Calu3 (cell line): Measurements from ENCODE around the gene EHBP1L1. TPM values are rescaled to one million over a fixed set of nuclear protein-coding genes. Genes with fewer than 3 reads are reported as not detected.

Experiments
- BruUV-seq: library from RNA; stranded (reverse); fragments of 400-500 nt; replicated peaks from 2 replicates; lab custom pipeline; 2021; lab: Mats Ljungman, UMichigan
- CTCF ChIA-PET: fragments of 300-600 bp; sonication (Branson Sonifier 250); formaldehyde crosslinking; loops from one replicate; lab custom pipeline; 2022; ENCODE audit warnings: antibody characterized with exemption; lab: Charles Lee
- DNase-seq: peaks from one replicate; pipeline ENCODE4 v3.0.0; 2022
- H3K27ac Mint-ChIP-seq: one replicate; pipeline ENCODE4 v1.8.0; 2022; ENCODE audit warnings: mixed read lengths; ENCODE audit not compliant: unreplicated experiment
- H3K27me3 Mint-ChIP-seq: one replicate; pipeline ENCODE4 v1.8.0; 2022; ENCODE audit warnings: mixed read lengths; ENCODE audit not compliant: unreplicated experiment
- H3K36me3 Mint-ChIP-seq: one replicate; pipeline ENCODE4 v1.8.0; 2022; ENCODE audit warnings: mild to moderate bottlenecking, moderate library complexity, mixed read lengths; ENCODE audit not compliant: insufficient read depth, unreplicated experiment
- H3K4me1 Mint-ChIP-seq: one replicate; pipeline ENCODE4 v1.8.0; 2022; ENCODE audit warnings: mild to moderate bottlenecking, low read depth, mixed read lengths; ENCODE audit not compliant: unreplicated experiment
- H3K4me3 Mint-ChIP-seq: one replicate; pipeline ENCODE4 v1.8.0; 2022; ENCODE audit warnings: mild to moderate bottlenecking, low read depth, moderate library complexity, mixed read lengths; ENCODE audit not compliant: unreplicated experiment
- H3K9me3 Mint-ChIP-seq: one replicate; pipeline ENCODE4 v1.8.0; 2022; ENCODE audit warnings: low read depth, mixed read lengths; ENCODE audit not compliant: unreplicated experiment
- intact Hi-C: fragments of 100-400 bp; cut with micrococcal nuclease; formaldehyde crosslinking; loops from one replicate; pipeline ENCODE4 v1.10.0; 2022; ENCODE audit not compliant: unreplicated experiment
- total RNA-seq: library from RNA; stranded (reverse); gene quantifications from 2 replicates; pipeline ENCODE4 v1.2.3, GENCODE V29; 2022
- TF ChIP-seq, protein P1 (sequence below): fragments of 200-600 bp; IDR thresholded peaks from one replicate; pipeline ENCODE4 v1.8.0; 2022; ENCODE audit warnings: antibody characterized with exemption; ENCODE audit not compliant: unreplicated experiment

The EHBP1L1 gene
- total RNA-seq, 1 experiment from 2014 or later = 73.7 TPM

DNA sequence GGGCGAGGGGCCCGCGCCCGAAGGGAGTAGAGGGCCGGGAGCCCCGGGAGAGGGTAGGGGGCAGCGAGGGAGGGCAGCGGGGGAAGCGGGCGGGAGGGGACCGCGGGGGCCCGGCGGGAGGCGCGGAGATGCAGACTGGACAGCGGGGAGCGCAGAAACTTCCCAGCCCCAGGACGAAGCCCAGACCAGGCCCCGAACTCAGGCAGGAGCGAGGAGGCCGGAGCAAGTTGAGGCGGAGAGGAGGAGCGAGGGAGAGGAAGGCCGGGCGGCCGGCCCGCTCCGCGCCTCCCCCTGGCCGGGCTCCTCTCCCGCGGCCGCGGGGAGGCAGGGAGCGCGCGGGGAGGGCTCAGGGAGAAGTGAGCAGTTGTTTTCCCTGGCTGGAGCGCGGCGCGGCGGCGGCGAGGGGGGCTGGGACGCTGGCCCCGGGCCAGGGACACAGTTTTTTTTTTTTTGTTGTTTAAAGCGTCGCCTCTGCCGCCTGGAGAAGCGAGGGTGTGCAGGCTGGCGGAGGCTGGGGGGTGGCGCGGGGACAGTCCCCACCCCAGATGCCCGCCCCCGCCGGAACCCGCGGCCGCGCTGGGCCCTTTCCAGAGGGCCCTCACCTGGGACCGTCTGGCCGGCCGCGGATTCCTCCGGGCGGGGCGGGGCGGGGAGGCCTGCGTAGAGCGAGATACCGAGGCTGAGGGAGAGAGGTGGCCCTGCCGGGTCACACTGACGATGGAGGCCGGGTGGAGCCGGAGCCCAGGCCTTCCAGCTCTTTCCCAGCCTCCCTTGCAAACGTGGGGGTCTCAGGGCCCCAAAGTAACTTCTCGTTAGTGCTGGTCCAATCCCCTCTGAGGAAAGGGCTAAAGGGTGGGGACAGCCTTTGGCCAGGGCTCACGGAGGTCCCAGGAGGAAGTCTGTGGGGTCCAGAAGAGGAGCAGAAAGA, 17.6 kb upstream of the EHBP1L1 start, which contains the start of gene LTBP3:
LTBP3 (minus strand) TSS at position 358 of the 928 bp plus-strand sequence. CDS start 400 bp downstream, outside the sequence.
- H3K27me3 Mint-ChIP-seq = no peaks in the 10 kb centered on the region
- H3K4me1 Mint-ChIP-seq = peaks cover 68% of the 10 kb centered on the region
- DNase-seq = peak; percentile 81
- peak within 1 kb of the TSS; percentile 85 for H3K27ac Mint-ChIP-seq
- TF ChIP-seq, protein P1, sequence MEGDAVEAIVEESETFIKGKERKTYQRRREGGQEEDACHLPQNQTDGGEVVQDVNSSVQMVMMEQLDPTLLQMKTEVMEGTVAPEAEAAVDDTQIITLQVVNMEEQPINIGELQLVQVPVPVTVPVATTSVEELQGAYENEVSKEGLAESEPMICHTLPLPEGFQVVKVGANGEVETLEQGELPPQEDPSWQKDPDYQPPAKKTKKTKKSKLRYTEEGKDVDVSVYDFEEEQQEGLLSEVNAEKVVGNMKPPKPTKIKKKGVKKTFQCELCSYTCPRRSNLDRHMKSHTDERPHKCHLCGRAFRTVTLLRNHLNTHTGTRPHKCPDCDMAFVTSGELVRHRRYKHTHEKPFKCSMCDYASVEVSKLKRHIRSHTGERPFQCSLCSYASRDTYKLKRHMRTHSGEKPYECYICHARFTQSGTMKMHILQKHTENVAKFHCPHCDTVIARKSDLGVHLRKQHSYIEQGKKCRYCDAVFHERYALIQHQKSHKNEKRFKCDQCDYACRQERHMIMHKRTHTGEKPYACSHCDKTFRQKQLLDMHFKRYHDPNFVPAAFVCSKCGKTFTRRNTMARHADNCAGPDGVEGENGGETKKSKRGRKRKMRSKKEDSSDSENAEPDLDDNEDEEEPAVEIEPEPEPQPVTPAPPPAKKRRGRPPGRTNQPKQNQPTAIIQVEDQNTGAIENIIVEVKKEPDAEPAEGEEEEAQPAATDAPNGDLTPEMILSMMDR = no peak
- no peaks in the 10 kb centered on the region for H3K9me3 Mint-ChIP-seq
- CTCF ChIA-PET = interaction anchor here (1.0 to 3.3 kb wide), 2 partner anchors 12 to 18 kb away, joined by 3 to 21 read pairs; partner anchors contain the start of gene ZNRD2
- intact Hi-C loops = no loop called here
- BruUV-seq = no TSS peak
- H3K4me3 Mint-ChIP-seq = peak within 1 kb of the TSS; percentile 77
- H3K36me3 Mint-ChIP-seq = peaks cover 56% of the 10 kb centered on the region

DNA sequence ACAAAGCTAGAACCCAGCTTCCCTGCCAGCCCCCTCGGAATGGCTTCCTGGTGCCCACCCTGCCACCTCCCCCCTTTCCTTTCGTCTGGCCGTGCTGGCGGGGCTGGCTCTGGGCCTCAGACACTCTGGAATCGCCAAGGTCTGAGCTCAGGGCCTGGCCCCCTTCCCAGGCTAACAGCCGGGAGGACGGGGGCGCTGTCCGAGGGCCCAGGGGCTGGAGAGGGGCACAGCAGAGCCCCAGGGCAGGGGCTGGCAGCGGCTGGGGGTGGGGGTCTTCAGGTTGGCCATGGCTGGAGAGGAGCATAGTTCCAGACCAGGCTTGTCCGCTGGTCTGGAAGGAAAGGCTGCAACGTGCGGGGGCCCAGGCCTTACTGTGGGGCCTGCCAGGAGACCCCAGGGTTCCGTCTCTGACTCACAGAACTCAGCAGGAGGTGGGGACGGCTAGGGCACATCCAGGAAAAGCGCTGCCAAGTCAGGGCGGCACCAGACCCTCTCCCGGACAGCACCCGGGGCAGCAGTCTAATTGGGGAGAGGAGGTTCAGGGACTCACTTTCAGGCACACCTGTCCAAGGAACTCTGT, 16.8 kb upstream of the EHBP1L1 start:
- no peaks in the 10 kb centered on the region for H3K9me3 Mint-ChIP-seq
- CTCF ChIA-PET = interaction anchor here (1.0 to 3.3 kb wide), 2 partner anchors 11 to 19 kb away, joined by 3 to 21 read pairs; partner anchors contain the start of gene ZNRD2
- DNase-seq = no peak
- H3K27ac Mint-ChIP-seq = peak overlapping the region; percentile 20
- intact Hi-C loops = no loop called here
- TF ChIP-seq, protein P1 = no peak
- H3K36me3 Mint-ChIP-seq = peaks cover 57% of the 10 kb centered on the region
- no TSS peak for BruUV-seq
- peak overlapping the region; percentile 77 for H3K4me3 Mint-ChIP-seq
- H3K4me1 Mint-ChIP-seq = peaks cover 72% of the 10 kb centered on the region
- H3K27me3 Mint-ChIP-seq = no peaks in the 10 kb centered on the region

DNA sequence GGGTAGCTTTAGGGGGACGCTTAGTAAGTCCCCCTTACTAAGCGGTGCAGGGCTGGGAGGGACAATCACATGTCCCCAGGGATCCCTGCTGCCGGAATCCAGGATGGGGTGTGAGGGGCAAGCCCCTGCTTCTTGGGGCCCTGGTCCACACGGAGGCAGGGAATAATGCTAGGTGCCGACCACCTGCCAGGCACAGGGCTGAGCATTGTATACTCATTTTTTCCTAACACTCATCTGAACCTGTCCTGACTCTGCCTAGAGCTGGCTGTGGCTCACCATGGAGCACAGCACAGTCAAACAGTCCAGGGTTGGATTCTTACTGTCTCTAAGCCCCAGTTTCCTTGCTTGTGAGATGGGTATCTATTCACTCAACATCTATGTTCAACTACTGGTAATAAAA, 16.3 kb upstream of the EHBP1L1 start:
- intact Hi-C loops = no loop called here
- CTCF ChIA-PET = interaction anchor here (0.7 to 3.3 kb wide), 4 partner anchors 11 to 34 kb away, joined by 3 to 21 read pairs (median 6); partner anchors contain the start of genes EHBP1L1, SCYL1 and ZNRD2
- H3K4me1 Mint-ChIP-seq = peaks cover 69% of the 10 kb centered on the region
- BruUV-seq = no TSS peak
- peaks cover 53% of the 10 kb centered on the region for H3K36me3 Mint-ChIP-seq
- H3K27me3 Mint-ChIP-seq = no peaks in the 10 kb centered on the region
- H3K27ac Mint-ChIP-seq = peak overlapping the region; percentile 75
- TF ChIP-seq, protein P1 = no peak
- DNase-seq = no peak
- no peaks in the 10 kb centered on the region for H3K9me3 Mint-ChIP-seq
- H3K4me3 Mint-ChIP-seq = peak overlapping the region; percentile 46

DNA sequence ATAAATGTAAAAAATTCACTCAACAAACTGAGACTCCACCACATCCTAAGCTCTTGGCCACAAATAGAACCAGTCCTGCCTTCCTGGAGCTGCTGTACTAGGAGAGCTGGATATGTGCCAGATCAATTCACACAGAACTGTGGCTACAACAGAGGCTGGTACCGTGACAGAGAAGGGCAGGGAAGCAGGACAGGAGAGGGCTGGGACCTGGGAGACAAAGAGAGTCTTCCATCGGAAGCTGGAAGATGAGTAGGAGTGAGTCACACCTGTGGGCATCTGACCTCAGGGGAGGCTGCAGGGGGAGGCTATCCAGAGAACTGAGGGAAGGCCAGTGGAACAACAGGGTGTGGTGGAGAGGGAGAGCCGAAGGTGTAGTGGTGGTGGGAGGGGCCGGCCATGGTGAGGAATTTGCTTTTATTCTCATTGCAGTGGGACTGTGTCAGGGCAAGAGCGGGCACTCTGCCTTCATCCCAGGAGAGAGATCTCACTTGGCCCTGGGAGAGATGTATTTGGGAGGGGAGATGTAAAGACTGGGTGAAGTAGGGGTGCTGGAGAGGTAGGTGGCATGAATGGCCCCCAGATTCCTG, 15.8 kb upstream of the EHBP1L1 start:
- Mint-ChIP-seq H3K27me3 (no peaks in the 10 kb centered on the region), H3K9me3 (no peaks in the 10 kb centered on the region), H3K27ac (peak overlapping the region; percentile 75), H3K4me3 (peak overlapping the region; percentile 46), H3K4me1 (peaks cover 64% of the 10 kb centered on the region), H3K36me3 (peaks cover 48% of the 10 kb centered on the region)
- peak; percentile 63 for DNase-seq
- intact Hi-C loops = no loop called here
- TF ChIP-seq, protein P1 = no peak
- CTCF ChIA-PET = interaction anchor here (0.7 to 3.3 kb wide), 5 partner anchors 10 to 35 kb away, joined by 3 to 21 read pairs (median 4); partner anchors contain the start of genes EHBP1L1, FAM89B, SCYL1 and ZNRD2
- BruUV-seq = no TSS peak
